Omental fat pad (tissue), 4 donors: ENCODE results near the gene MYOG. TPM values are rescaled to one million over a fixed set of nuclear protein-coding genes. Genes with fewer than 3 reads are reported as not detected.

ENCODE experiments used
- ATAC-seq: fragments of 150-250 bp; one replicate; pipeline ENCODE4 v1.9.1; 2016; ENCODE audit warnings: mild to moderate bottlenecking, moderate library complexity; ENCODE audit not compliant: low FRiP score
- DNase-seq: peaks from one replicate; pipeline ENCODE4 v3.0.0-alpha.2; 2019; ENCODE audit warnings: low spot score
- CTCF ChIP-seq, 3 donors: fragments of 450-650 bp; IDR thresholded peaks; one replicate each; pipeline ENCODE4 v1.5.1; 2016 to 2017; ENCODE audit warnings: antibody characterized with exemption in 3 of 3, mild to moderate bottlenecking in 3 of 3, moderate library complexity in 2 of 3
- total RNA-seq, 4 donors: library from RNA; depleted of rRNA; stranded (reverse); fragments of >200 nt; gene quantifications; one replicate each; pipeline ENCODE4 v1.1.0, GENCODE V29; 2016

Gene MYOG
- total RNA-seq, 4 donors from 2014 or later, result not detected

DNA sequence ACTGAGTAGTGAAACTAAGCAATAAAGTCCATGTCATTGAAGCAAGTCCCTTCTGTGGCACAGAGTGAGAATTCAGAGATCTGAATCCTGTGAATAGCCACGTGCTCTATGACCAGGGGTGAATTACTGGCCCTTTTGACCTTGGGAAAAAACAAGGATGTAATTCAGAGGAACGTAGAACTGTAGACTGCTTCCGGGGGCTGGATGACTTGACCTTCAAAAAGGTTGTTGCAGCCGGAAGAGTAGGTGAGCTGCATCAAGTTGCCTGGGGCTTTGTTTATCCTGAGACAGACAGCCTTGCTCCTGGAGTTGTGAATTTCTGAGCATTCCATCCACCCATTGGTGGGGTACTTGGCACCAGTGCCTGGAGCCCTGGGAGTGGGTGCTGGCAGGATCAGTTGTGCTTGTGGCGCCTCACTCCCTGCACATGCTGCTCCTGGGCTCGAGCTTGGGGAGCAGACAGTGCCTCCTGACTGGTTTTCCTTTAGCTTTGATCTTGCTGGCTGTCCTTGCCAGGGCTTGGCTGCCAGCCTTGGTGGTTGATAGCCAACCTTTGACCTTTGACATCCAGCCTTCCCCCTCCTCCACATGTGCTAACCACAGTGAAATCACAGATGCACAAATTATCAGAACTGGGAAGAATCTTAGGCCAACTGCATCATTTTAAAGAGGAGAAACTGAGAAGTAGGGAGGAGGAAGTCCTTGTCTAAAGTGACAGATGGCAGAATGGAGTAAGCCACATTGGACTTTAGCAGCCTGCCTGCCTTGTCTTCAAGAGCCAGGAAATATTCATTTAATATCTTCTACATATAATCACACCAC is 16.2 kb upstream of the MYOG start:
- DNase-seq (no peak), ATAC-seq (no peak)
- TF ChIP-seq CTCF (IDR thresholded peaks at IDR 0.05), result no peak

GRCh38 chr1:203100516-203100869 is 14.7 kb upstream of the MYOG start:
- no peak for TF ChIP-seq CTCF (IDR thresholded peaks at IDR 0.05)
- DNase-seq (no peak), ATAC-seq (no peak)

GRCh38 chr1:203099805-203100515 is 14.1 kb upstream of the MYOG start:
- TF ChIP-seq CTCF (IDR thresholded peaks at IDR 0.05), result no peak
- ATAC-seq (no peak), DNase-seq (no peak)

DNA sequence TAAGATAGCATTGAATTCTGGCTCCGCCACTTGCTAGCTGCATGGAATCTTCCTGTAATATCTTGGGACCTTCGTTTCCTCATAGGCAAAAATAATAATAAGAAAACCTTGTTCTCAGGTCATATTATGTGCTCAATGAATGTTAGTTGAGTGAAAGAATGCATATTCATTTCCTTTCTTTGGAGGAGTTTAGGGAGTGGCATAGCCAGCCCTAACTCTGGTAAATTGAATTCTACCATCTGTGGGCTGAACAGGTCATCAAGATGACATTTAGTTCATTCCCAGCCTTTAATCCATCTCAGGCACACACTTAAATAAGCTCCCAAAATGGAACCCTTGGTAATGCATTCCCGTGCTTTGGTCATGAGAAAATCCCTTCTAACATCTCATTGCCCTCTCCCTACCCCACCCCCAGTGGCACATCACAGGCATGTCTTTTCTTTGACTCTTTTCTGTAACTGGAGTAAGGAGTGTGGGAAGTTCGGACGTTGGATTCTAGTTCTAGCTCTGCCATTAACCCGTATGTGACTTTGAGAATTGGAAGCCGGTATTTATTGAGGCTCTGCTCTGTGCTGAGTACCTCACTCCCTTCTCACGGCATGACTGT is 13.2 kb upstream of the MYOG start:
- TF ChIP-seq CTCF (IDR thresholded peaks at IDR 0.05), result no peak
- ATAC-seq (no peak), DNase-seq (no peak)

GRCh38 chr1:203098445-203098844 is 12.6 kb upstream of the MYOG start:
- ATAC-seq, result no peak
- no peak for DNase-seq
- no peak for TF ChIP-seq CTCF (IDR thresholded peaks at IDR 0.05)

- ATAC-seq, result no peak
- no peak for TF ChIP-seq CTCF (IDR thresholded peaks at IDR 0.05)
- no peak for DNase-seq
Observed at GRCh38 chr1:203097001-203097400, 11.2 kb upstream of the MYOG start.
